ENCODE results near the gene PTPRT. TPM values are rescaled to one million over a fixed set of nuclear protein-coding genes. Genes with fewer than 3 reads are reported as not detected.
"Not testable (repeated sequence)": the region's sequence is repeated elsewhere in the genome, so short reads cannot be mapped to it uniquely, and the experiment has no call there.

PTPRT gene
- total and polyA plus RNA-seq, 10 of the 15 experiments (the other 5 are each of a cell fraction or from before 2014, with no cell fraction given) = not detected

DNA sequence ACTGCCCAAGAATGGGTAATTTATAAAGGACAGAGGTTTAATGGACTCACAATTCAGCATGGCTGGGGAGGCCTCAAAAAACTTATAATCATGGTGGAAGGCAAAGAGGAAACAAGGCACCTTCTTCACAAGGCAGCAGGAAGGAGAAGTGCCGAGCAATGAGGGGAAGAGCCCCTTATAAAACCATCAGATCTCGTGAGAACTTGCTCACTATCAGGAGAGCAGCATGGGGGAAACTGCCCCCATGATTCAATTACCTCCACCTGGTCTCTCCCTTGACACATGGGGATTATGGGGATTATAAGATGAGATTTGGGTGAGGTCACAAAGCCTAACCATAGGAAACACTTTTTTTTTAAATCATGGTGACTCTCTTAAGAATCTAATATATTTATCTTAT lies 278.9 kb downstream of the PTPRT start:
- H3K4me2 ChIP-seq (ENCODE audit: control insufficient read depth, insufficient read depth); SMC1A ChIA-PET (ENCODE audit: uncharacterized antibody, unreplicated experiment); H3K9ac ChIP-seq (ENCODE audit: control insufficient read depth, insufficient read depth, low read length); RAD21 ChIA-PET (ENCODE audit: unreplicated experiment); H3K27ac ChIP-seq (ENCODE audit: control insufficient read depth, insufficient read depth); FAIRE-seq; H4K20me1 ChIP-seq (ENCODE audit: control insufficient read depth, insufficient read depth); H3K36me3 ChIP-seq (ENCODE audit: control insufficient read depth in 2 of 2, insufficient read depth in 2 of 2, low read length in 1 of 2); POLR2A ChIA-PET; H3K79me2 ChIP-seq (ENCODE audit: control insufficient read depth, insufficient read depth, low read length); in situ Hi-C loops (cut with MboI); CTCF ChIA-PET; H2AFZ ChIP-seq (ENCODE audit: control insufficient read depth, low read depth, low read length); H3K9me3 ChIP-seq (replicated peaks; ENCODE audit: control insufficient read depth, insufficient read depth, low read length); BruUV-seq (replicated peaks); DNase-seq (ENCODE audit: low read depth, low spot score); ATAC-seq; H3K4me3 ChIP-seq; H3K27me3 ChIP-seq (replicated peaks in 1 of 2; ENCODE audit: control insufficient read depth in 2 of 2, insufficient read depth in 2 of 2, low read length in 1 of 2); intact Hi-C loops (cut with micrococcal nuclease; ENCODE audit: unreplicated experiment); H3K4me1 ChIP-seq (ENCODE audit: control insufficient read depth, insufficient read depth, low read length): not testable (repeated sequence)
- WGBS (ENCODE audit: insufficient coverage, insufficient replicate concordance, low lambda C conversion rate, missing lambda C conversion rate) = 7% methylated on average over 2 of the region's 2 CpGs

DNA sequence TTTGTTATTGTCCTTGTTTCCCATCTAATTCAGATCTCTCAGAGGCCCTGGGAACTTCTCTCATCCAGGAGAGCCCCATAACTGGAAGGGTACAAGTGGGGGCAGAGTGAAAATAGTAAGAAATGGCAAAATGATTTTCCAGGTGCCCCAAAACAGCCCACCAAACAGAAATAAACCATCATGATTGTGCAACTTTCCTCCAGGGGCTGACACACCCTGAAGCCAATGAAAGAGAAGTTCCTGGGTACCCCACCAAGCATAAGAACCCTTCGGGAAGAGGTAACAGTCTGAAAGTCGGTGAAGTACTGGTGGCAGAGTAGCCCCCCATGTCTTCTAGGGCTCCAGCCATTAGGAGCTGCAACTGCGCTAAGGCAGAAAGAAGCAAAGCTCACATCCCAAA lies 282.0 kb downstream of the PTPRT start:
- no peak for FAIRE-seq
- WGBS (ENCODE audit: insufficient coverage, insufficient replicate concordance, low lambda C conversion rate, missing lambda C conversion rate) = 48% methylated on average over 3 of the region's 3 CpGs

More for the DNA sequence above, 282.0 kb downstream of the PTPRT start:
- no peak overlapping the region for H3K4me3 ChIP-seq
- ATAC-seq (no peak), DNase-seq (ENCODE audit: low read depth, low spot score) (no peak)
- no peak overlapping the region for H2AFZ ChIP-seq (ENCODE audit: control insufficient read depth, low read depth, low read length)
- H3K27ac ChIP-seq (ENCODE audit: control insufficient read depth, insufficient read depth) = no peak overlapping the region
- H3K9ac ChIP-seq (ENCODE audit: control insufficient read depth, insufficient read depth, low read length) = no peak overlapping the region
- RAD21 ChIA-PET (ENCODE audit: unreplicated experiment) = no interaction called here
- intact Hi-C loops (cut with micrococcal nuclease; ENCODE audit: unreplicated experiment) = no loop called here
- no peaks in the 10 kb centered on the region for H3K9me3 ChIP-seq (replicated peaks; ENCODE audit: control insufficient read depth, insufficient read depth, low read length)
- no peaks in the 10 kb centered on the region; the same call in 1 of the 2 replicates for H4K20me1 ChIP-seq (ENCODE audit: control insufficient read depth, insufficient read depth)
- no peaks in the 10 kb centered on the region for H3K4me1 ChIP-seq (ENCODE audit: control insufficient read depth, insufficient read depth, low read length)
- no TSS peak for BruUV-seq (replicated peaks)
- SMC1A ChIA-PET (ENCODE audit: uncharacterized antibody, unreplicated experiment) = no interaction called here
- POLR2A ChIA-PET = no interaction called here
- no peak for TF ChIP-seq TAF1 (IDR thresholded peaks at IDR 0.05; ENCODE audit: borderline replicate concordance, low read depth, low read length)
- TF ChIP-seq, protein P1, sequence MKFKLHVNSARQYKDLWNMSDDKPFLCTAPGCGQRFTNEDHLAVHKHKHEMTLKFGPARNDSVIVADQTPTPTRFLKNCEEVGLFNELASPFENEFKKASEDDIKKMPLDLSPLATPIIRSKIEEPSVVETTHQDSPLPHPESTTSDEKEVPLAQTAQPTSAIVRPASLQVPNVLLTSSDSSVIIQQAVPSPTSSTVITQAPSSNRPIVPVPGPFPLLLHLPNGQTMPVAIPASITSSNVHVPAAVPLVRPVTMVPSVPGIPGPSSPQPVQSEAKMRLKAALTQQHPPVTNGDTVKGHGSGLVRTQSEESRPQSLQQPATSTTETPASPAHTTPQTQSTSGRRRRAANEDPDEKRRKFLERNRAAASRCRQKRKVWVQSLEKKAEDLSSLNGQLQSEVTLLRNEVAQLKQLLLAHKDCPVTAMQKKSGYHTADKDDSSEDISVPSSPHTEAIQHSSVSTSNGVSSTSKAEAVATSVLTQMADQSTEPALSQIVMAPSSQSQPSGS (IDR thresholded peaks at IDR 0.05; ENCODE audit: low read length) = no peak
- TF ChIP-seq NFIC (IDR thresholded peaks at IDR 0.05; ENCODE audit: low read depth, low read length) = no peak
- TF ChIP-seq ZBED1 (IDR thresholded peaks at IDR 0.05; ENCODE audit: borderline replicate concordance) = no peak
- H3K36me3 ChIP-seq (ENCODE audit: control insufficient read depth in 2 of 2, insufficient read depth in 2 of 2, low read length in 1 of 2) = no peaks in the 10 kb centered on the region
- CTCF ChIA-PET = no interaction called here
- H3K4me2 ChIP-seq (ENCODE audit: control insufficient read depth, insufficient read depth) = no peak overlapping the region
- in situ Hi-C loops (cut with MboI) = no loop called here
- no peaks in the 10 kb centered on the region for H3K79me2 ChIP-seq (ENCODE audit: control insufficient read depth, insufficient read depth, low read length)
- H3K27me3 ChIP-seq (replicated peaks in 1 of 2; ENCODE audit: control insufficient read depth in 2 of 2, insufficient read depth in 2 of 2, low read length in 1 of 2) = no peaks in the 10 kb centered on the region
